T-helper 2 cell treated with Interferon-gamma antibody and Interleukin-4, amounts not matched to agents 5 μg/mL and 100 μg/mL, for 36 hours (primary cell): ENCODE measurements around the gene MCF2L2.
"Not testable (repeated sequence)": the region's sequence is repeated elsewhere in the genome, so short reads cannot be mapped to it uniquely, and the experiment has no call there.

Source experiments
- DNase-seq: peaks from one replicate; pipeline ENCODE4 v3.0.0; 2021; ENCODE audit warnings: low spot score
- H3K27ac Mint-ChIP-seq: one replicate; pipeline ENCODE4 v1.8.0; 2021; ENCODE audit warnings: mild to moderate bottlenecking, mixed read lengths
- H3K27me3 Mint-ChIP-seq: one replicate; pipeline ENCODE4 v1.8.0; 2021; ENCODE audit warnings: low read depth, mixed read lengths
- H3K36me3 Mint-ChIP-seq: one replicate; pipeline ENCODE4 v1.8.0; 2021; ENCODE audit warnings: low read depth, mixed read lengths
- H3K4me1 Mint-ChIP-seq: one replicate; pipeline ENCODE4 v1.8.0; 2021; ENCODE audit warnings: low read depth, mixed read lengths
- H3K4me3 Mint-ChIP-seq: one replicate; pipeline ENCODE4 v1.8.0; 2022; ENCODE audit warnings: mild to moderate bottlenecking, moderate library complexity, mixed read lengths
- H3K9me3 Mint-ChIP-seq: one replicate; pipeline ENCODE4 v1.8.0; 2021; ENCODE audit warnings: mixed read lengths

MCF2L2 gene

DNA sequence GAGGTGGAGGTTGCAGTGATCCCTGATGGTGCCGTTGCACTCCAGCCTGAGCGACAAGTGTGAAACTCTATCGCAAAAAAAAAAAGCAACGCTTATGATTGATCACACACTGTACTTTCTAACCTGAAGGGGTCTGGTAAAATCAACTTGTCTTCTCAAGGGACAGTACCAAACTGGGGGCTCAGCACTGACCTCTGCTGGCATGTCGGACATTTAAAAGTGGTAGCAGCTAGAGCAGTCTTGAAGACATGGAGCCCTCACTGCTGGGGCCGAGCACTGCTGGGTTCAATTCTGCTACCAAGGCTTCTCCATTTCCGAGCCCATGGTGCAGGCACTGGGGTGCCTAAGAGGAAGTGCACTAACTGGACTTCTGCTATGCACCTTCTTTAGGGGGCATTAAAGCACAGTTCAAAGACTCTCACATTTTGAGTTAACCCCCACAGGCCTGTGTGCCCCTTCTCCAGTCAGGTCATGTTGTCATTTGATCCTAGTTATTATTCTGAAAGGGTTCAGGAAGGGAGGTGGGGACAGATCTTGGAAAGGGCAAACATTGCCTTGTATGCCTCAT is 239.4 kb downstream of the MCF2L2 start:
- Mint-ChIP-seq H3K27me3 (no peaks in the 10 kb centered on the region), H3K4me3 (no peak overlapping the region), H3K27ac (no peak overlapping the region), H3K4me1 (peaks cover 13% of the 10 kb centered on the region), H3K9me3 (no peaks in the 10 kb centered on the region), H3K36me3 (no peaks in the 10 kb centered on the region)
- DNase-seq = no peak

GRCh38 chr3:183185696-183186095 is 242.7 kb downstream of the MCF2L2 start:
- Mint-ChIP-seq H3K27me3 (no peaks in the 10 kb centered on the region), H3K4me1 (peaks cover 9% of the 10 kb centered on the region), H3K4me3 (no peak overlapping the region), H3K9me3 (no peaks in the 10 kb centered on the region), H3K27ac (no peak overlapping the region), H3K36me3 (no peaks in the 10 kb centered on the region)
- no peak for DNase-seq

DNA sequence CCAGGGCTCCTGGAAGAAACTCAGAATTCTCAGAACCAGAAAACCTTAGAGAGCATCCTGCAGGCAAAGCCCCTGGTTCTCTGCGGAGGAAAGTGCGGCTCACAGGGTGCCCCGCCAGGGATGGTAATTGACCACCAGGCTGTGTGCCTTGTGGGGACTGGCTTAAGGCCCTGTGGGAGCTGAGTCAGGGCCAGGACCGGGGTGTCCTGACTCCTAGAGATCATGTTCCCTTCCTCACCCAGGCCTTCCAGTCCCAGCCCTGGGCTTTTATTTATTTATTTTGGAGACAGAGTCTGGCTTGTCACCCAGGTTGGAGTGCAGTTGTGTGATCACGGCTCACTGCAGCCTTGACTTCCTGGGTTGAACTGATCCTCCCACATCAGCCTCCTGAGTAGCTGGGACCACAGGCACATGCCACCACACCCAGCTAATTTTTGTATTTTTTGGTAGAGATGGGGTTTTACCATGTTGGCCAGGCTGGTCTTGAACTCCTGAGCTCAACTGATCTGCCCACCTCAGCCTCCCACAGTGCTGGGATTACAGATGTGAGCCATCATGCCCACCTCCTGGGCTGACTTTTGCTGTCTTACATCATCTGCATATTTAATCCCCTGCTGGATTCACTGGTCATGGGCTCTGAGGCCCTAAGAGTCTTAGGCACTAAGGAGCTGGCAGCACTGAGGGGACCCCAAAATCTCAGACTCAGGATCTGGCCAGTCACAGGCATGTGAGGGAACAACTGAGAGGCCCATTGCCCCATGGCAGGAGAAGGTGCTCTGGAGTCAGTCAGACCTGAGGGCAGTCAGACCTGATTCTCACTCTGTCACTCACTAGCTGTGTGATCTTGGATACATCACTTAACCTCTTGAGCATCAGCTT is 245.4 kb downstream of the MCF2L2 start:
- DNase-seq = no peak
- no peak overlapping the region for H3K27ac Mint-ChIP-seq
- no peak overlapping the region for H3K4me3 Mint-ChIP-seq
- H3K9me3 Mint-ChIP-seq = no peaks in the 10 kb centered on the region
- H3K36me3 Mint-ChIP-seq = no peaks in the 10 kb centered on the region
- peaks cover 20% of the 10 kb centered on the region for H3K27me3 Mint-ChIP-seq
- H3K4me1 Mint-ChIP-seq = peaks cover 16% of the 10 kb centered on the region

GRCh38 chr3:183182073-183182472 is 246.3 kb downstream of the MCF2L2 start:
- no peak for DNase-seq
- Mint-ChIP-seq H3K27ac (no peak overlapping the region), H3K27me3 (peaks cover 20% of the 10 kb centered on the region), H3K4me1 (peaks cover 16% of the 10 kb centered on the region), H3K4me3 (no peak overlapping the region), H3K36me3 (no peaks in the 10 kb centered on the region), H3K9me3 (no peaks in the 10 kb centered on the region)

GRCh38 chr3:183181606-183182005 is 246.8 kb downstream of the MCF2L2 start:
- no peak overlapping the region for H3K4me3 Mint-ChIP-seq
- H3K9me3 Mint-ChIP-seq = no peaks in the 10 kb centered on the region
- no peaks in the 10 kb centered on the region for H3K36me3 Mint-ChIP-seq
- no peak overlapping the region for H3K27ac Mint-ChIP-seq
- H3K27me3 Mint-ChIP-seq = peaks cover 22% of the 10 kb centered on the region
- peaks cover 16% of the 10 kb centered on the region for H3K4me1 Mint-ChIP-seq
- DNase-seq = no peak

DNA sequence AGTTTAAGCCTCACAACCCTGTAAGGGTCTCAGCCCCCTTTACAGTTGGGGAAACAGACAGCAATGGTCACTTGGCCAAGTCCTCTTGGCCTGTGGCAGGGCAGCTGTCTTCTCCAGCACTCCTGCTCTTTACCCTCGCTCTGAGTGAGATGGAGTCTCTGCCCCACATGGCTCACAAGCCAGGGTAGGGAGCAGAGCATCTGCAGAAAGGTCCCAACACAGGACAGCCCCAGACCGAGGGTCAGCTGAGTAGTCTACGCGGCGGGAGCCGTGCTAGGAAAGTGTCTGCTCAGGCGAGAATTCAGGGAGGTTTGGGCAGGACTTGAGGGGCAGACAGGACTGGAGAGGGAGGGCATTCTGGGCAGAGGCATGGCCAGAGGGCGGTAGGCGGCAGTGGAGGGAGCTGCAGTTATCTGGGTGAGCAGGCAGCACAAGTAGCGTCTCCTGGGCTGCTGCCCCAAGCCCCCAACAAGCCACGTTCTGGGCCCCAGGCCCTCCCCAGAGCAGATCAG is 247.6 kb downstream of the MCF2L2 start:
- Mint-ChIP-seq H3K9me3 (no peaks in the 10 kb centered on the region), H3K27me3 (peaks cover 30% of the 10 kb centered on the region), H3K4me3 (no peak overlapping the region), H3K36me3 (no peaks in the 10 kb centered on the region), H3K27ac (no peak overlapping the region), H3K4me1 (peaks cover 15% of the 10 kb centered on the region)
- no peak for DNase-seq

GRCh38 chr3:183180110-183180783 is 248.2 kb downstream of the MCF2L2 start:
- Mint-ChIP-seq H3K27me3 (peaks cover 34% of the 10 kb centered on the region), H3K27ac (no peak overlapping the region), H3K4me3 (peak overlapping the region; percentile 74), H3K36me3 (no peaks in the 10 kb centered on the region), H3K4me1 (peaks cover 9% of the 10 kb centered on the region), H3K9me3 (no peaks in the 10 kb centered on the region)
- DNase-seq = no peak

GRCh38 chr3:183179550-183179908 is 248.9 kb downstream of the MCF2L2 start:
- not testable (repeated sequence) for H3K36me3 Mint-ChIP-seq, H3K4me1 Mint-ChIP-seq, DNase-seq, H3K27ac Mint-ChIP-seq, H3K9me3 Mint-ChIP-seq
- Mint-ChIP-seq H3K4me3 (peak overlapping the region; percentile 74), H3K27me3 (peaks cover 34% of the 10 kb centered on the region)

DNA sequence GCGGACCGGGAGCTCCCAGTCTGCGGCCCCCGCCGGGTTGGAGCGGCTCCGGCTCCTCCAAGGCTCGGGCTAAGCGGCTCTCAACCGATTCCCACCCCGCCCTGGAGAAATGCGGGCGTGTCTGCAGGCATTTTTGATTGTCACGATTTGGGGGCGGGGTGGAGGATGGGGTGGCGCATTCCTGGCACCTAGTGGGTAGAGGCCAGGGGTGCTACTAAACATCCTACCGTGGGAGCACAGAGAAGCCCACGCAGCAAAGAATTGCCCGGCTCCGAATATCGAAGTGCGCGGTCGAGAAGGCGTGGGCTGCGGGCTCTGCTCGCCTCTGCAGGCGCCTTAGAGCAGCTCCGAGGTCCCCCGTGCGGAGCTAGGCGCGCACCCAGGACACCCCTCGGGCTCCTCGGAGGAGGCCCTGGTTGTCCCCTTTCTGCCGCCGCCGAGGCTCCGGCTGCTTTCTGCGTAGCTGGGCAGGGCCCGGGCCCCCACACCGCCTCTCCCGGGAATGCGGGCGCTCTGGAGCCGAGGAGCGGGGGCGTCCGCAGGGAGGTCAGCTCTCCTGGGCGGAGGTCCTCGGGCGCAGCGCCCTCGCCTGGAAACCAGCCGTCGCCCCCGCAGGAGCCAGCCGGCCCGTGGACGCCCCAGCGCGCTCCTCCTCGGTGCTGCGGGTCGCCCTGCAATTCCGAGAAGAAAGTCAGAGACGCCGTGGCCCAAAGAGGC is 249.4 kb downstream of the MCF2L2 start:
- Mint-ChIP-seq H3K27ac (no peak overlapping the region), H3K27me3 (peaks cover 34% of the 10 kb centered on the region), H3K36me3 (no peaks in the 10 kb centered on the region), H3K9me3 (no peaks in the 10 kb centered on the region), H3K4me1 (peaks cover 7% of the 10 kb centered on the region), H3K4me3 (peak overlapping the region; percentile 80)
- DNase-seq = peak; percentile 57

DNA sequence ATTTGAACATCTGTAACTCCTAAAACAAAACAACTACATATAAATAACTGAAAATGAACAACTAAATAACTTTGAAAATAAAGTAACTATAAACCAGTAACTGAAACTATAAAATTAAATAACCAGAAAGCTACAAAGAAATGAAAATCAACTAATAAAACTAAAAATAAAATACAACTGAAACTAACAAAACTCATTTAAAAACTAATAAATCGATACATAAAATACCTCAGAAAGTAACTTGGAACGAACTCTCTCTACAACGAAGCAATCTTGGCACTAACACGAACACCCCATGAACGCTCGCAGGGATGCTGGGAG is 249.9 kb downstream of the MCF2L2 start:
- Mint-ChIP-seq H3K4me3 (peak overlapping the region; percentile 80), H3K9me3 (no peaks in the 10 kb centered on the region), H3K27ac (no peak overlapping the region), H3K4me1 (peaks cover 7% of the 10 kb centered on the region), H3K36me3 (no peaks in the 10 kb centered on the region), H3K27me3 (peaks cover 39% of the 10 kb centered on the region)
- no peak for DNase-seq

GRCh38 chr3:183172051-183172639 is 256.3 kb downstream of the MCF2L2 start:
- H3K27ac Mint-ChIP-seq = no peak overlapping the region
- H3K4me1 Mint-ChIP-seq = no peaks in the 10 kb centered on the region
- H3K4me3 Mint-ChIP-seq = no peak overlapping the region
- DNase-seq = no peak
- no peaks in the 10 kb centered on the region for H3K36me3 Mint-ChIP-seq
- peaks cover 23% of the 10 kb centered on the region for H3K27me3 Mint-ChIP-seq
- no peaks in the 10 kb centered on the region for H3K9me3 Mint-ChIP-seq

- not testable (repeated sequence) for H3K36me3 Mint-ChIP-seq, H3K9me3 Mint-ChIP-seq, H3K27ac Mint-ChIP-seq, H3K4me1 Mint-ChIP-seq, DNase-seq, H3K27me3 Mint-ChIP-seq, H3K4me3 Mint-ChIP-seq
Observed at GRCh38 chr3:183167975-183168374, 260.4 kb downstream of the MCF2L2 start.

DNA sequence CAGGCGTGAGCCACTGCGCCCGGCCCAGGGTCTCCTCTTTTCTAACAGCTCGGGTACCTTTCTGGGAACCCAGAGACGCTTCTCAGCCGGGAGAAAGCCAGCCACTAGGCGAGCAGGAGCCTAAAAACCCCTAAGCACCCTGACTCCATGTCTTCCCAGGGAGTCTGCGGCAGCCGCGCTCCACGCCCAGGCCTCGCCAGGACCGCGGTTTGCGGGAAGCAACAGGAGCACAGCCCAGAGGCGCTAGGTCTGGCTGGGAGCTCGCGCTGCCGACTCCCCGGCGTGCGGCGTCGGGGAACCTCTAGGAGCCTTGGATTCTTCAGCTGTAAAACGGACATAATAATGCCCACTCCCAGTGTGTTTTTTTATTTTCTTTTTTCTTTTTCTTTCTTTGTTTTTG is 264.9 kb downstream of the MCF2L2 start:
- peak overlapping the region; percentile 86 for H3K4me3 Mint-ChIP-seq
- H3K27me3 Mint-ChIP-seq = peaks cover 8% of the 10 kb centered on the region
- no peaks in the 10 kb centered on the region for H3K36me3 Mint-ChIP-seq
- DNase-seq = no peak
- peaks cover 12% of the 10 kb centered on the region for H3K4me1 Mint-ChIP-seq
- H3K9me3 Mint-ChIP-seq = no peaks in the 10 kb centered on the region
- peak overlapping the region; percentile 17 for H3K27ac Mint-ChIP-seq
